Lower lobe of right lung (tissue), 2 donors: ENCODE measurements around the gene BCL2L13. TPM values are rescaled to one million over a fixed set of nuclear protein-coding genes. Genes with fewer than 3 reads are reported as not detected.

ENCODE experiments used
- ATAC-seq, 2 donors: fragments of 200-7000 bp; cut with Tn5 transposase; one replicate each; pipeline ENCODE4 v1.9.1; 2020 to 2022; ENCODE audit warnings: mild to moderate bottlenecking in 2 of 2, moderate library complexity in 2 of 2
- DNase-seq: peaks from one replicate; pipeline ENCODE4 v3.0.0-alpha.2; 2020
- H3K27ac ChIP-seq: fragments of 200-600 bp; one replicate; pipeline ENCODE4 v1.8.0; 2022
- H3K27me3 ChIP-seq: fragments of 200-600 bp; one replicate; pipeline ENCODE4 v1.8.0; 2022; ENCODE audit warnings: low read depth
- H3K36me3 ChIP-seq: fragments of 200-600 bp; one replicate; pipeline ENCODE4 v1.8.0; 2022; ENCODE audit warnings: mild to moderate bottlenecking
- H3K4me1 ChIP-seq: fragments of 200-600 bp; one replicate; pipeline ENCODE4 v1.8.0; 2022
- H3K4me3 ChIP-seq: fragments of 200-600 bp; one replicate; pipeline ENCODE4 v1.8.0; 2022; ENCODE audit warnings: mild to moderate bottlenecking
- H3K9me3 ChIP-seq: fragments of 200-600 bp; one replicate; pipeline ENCODE4 v1.8.0; 2022
- CTCF ChIP-seq: fragments of 200-600 bp; IDR thresholded peaks from one replicate; pipeline ENCODE4 v1.8.0; 2022; ENCODE audit warnings: antibody characterized with exemption, mild to moderate bottlenecking
- intact Hi-C: fragments of 100-400 bp; cut with DNase I; formaldehyde crosslinking; loops from one replicate; pipeline ENCODE4 v1.11.0; 2022
- total RNA-seq: library from RNA; stranded (reverse); fragmentation: NEBNext Ultra II Directional; extraction: Animal tissue kit (Norgen Biotek cat#: 25700); gene quantifications from one replicate; pipeline ENCODE4 v1.2.1, GENCODE V29; 2021
- donor health status: DM: no; HTN: yes; CAD: no; lungs with severe emphysema.

BCL2L13 gene
- total RNA-seq, 1 donor from 2014 or later = 41.2 TPM

- ATAC-seq = no peak
- no peaks in the 10 kb centered on the region for H3K9me3 ChIP-seq
- TF ChIP-seq CTCF = no peak
- intact Hi-C loops = no loop called here
- H3K36me3 ChIP-seq = peaks cover 14% of the 10 kb centered on the region
- H3K27ac ChIP-seq = peak overlapping the region; percentile 69
- no peak for DNase-seq
- peaks cover 7% of the 10 kb centered on the region for H3K4me1 ChIP-seq
- H3K4me3 ChIP-seq = peak overlapping the region; percentile 34
- H3K27me3 ChIP-seq = no peaks in the 10 kb centered on the region
These were observed 69.0 kb downstream of the BCL2L13 start for GRCh38 chr22:17707526-17707925.

DNA sequence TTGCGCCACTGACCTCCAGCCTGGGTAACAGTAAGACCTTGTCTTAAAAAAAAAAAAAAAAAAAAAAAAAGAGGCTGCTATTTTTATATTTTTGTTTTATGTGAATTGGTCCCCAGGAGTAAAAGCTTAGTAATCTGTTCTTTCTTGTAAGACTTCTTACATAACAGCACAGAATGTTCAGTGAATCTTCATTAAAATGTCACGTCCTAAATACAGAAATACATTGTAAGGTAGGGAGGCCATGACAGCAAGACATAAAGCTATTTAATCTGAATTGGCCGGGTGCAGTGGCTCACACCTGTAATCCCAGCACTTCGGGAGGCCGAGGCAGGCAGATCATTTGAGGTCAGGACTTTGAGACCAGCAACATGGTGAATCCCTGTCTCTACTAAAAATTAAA lies 71.5 kb downstream of the BCL2L13 start:
- Histone ChIP-seq H3K36me3 (peaks cover 4% of the 10 kb centered on the region), H3K27me3 (no peaks in the 10 kb centered on the region), H3K4me3 (no peak overlapping the region), H3K4me1 (peaks cover 7% of the 10 kb centered on the region), H3K27ac (no peak overlapping the region), H3K9me3 (no peaks in the 10 kb centered on the region)
- intact Hi-C loops = no loop called here
- no peak for TF ChIP-seq CTCF
- DNase-seq = no peak
- ATAC-seq = no peak

- no peak for ATAC-seq
- DNase-seq = no peak
- Histone ChIP-seq H3K27ac (no peak overlapping the region), H3K36me3 (no peaks in the 10 kb centered on the region), H3K9me3 (no peaks in the 10 kb centered on the region), H3K4me1 (peaks cover under 1% of the 10 kb centered on the region), H3K27me3 (no peaks in the 10 kb centered on the region), H3K4me3 (no peak overlapping the region)
- intact Hi-C loops = no loop called here
- TF ChIP-seq CTCF = no peak
These were observed 73.9 kb downstream of the BCL2L13 start for GRCh38 chr22:17712441-17712840.

DNA sequence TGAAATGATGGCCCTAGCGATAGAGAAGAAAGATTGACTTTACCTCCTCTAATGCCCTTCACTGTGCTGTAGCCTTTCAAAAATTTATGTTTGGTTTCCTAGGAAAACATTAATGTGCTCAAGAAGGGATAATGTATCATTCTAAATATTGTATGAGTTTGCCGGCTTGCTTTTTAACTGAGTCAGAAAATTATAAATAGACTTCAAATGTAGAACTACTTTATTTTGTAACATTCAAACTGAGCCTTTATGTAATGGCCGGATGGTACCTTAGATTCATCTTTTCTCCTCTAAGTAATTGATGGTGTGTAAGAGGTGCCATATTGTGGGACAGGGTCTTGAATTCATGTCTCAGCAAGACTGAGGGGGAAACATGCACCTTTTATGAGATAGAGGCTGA lies 78.0 kb downstream of the BCL2L13 start:
- TF ChIP-seq CTCF = no peak
- Histone ChIP-seq H3K4me3 (no peak overlapping the region), H3K27ac (no peak overlapping the region), H3K36me3 (peaks cover 4% of the 10 kb centered on the region), H3K4me1 (no peaks in the 10 kb centered on the region), H3K9me3 (no peaks in the 10 kb centered on the region), H3K27me3 (no peaks in the 10 kb centered on the region)
- no peak for DNase-seq
- intact Hi-C loops = no loop called here
- no peak for ATAC-seq

GRCh38 chr22:17717708-17718107 lies 79.2 kb downstream of the BCL2L13 start:
- Histone ChIP-seq H3K4me1 (no peaks in the 10 kb centered on the region), H3K9me3 (no peaks in the 10 kb centered on the region), H3K27ac (no peak overlapping the region), H3K4me3 (no peak overlapping the region), H3K36me3 (peaks cover 4% of the 10 kb centered on the region), H3K27me3 (no peaks in the 10 kb centered on the region)
- ATAC-seq = no peak
- intact Hi-C loops = no loop called here
- TF ChIP-seq CTCF = no peak
- no peak for DNase-seq

GRCh38 chr22:17719911-17720310 lies 81.4 kb downstream of the BCL2L13 start:
- no peak overlapping the region for H3K27ac ChIP-seq
- no peak for DNase-seq
- TF ChIP-seq CTCF = no peak
- H3K36me3 ChIP-seq = peaks cover 4% of the 10 kb centered on the region
- no peaks in the 10 kb centered on the region for H3K9me3 ChIP-seq
- ATAC-seq = no peak
- no peaks in the 10 kb centered on the region for H3K27me3 ChIP-seq
- peaks cover 9% of the 10 kb centered on the region for H3K4me1 ChIP-seq
- intact Hi-C loops = no loop called here
- H3K4me3 ChIP-seq = no peak overlapping the region
